H1 (cell line): ENCODE data around the gene IL6ST. TPM values are rescaled to one million over a fixed set of nuclear protein-coding genes. Genes with fewer than 3 reads are reported as not detected.

Source experiments
- CTCF ChIA-PET: fragments of 300-600 bp; sonication (Branson Sonifier 250); formaldehyde crosslinking; loops from one replicate; lab custom pipeline; 2021; ENCODE audit not compliant: partially characterized antibody; lab: Charles Lee
- POLR2A ChIA-PET: fragments of 300-600 bp; sonication (Branson Sonifier 250); formaldehyde crosslinking; loops from one replicate; lab custom pipeline; 2021; ENCODE audit warnings: inconsistent platforms; ENCODE audit not compliant: partially characterized antibody; lab: Charles Lee
- DNase-seq, 2 experiments: peaks; one replicate each; pipeline versions ENCODE4 v3.0.0 to v3.0.0-alpha.2; 2010 to 2022; ENCODE audit warnings: low spot score in 2 of 2, low read depth in 1 of 2, mixed read lengths in 1 of 2
- FAIRE-seq: peaks from 2 replicates; lab custom pipeline; 2011; peaks lifted over from hg19 to GRCh38; lab: Jason Lieb, UNC
- H2AFZ ChIP-seq: 2 replicates; pipeline ENCODE4 v1.8.1; 2012; ENCODE audit warnings: low read length, inconsistent platforms
- H2AK5ac ChIP-seq: 2 replicates; pipeline ENCODE4 v1.6.1; 2013; ENCODE audit warnings: low read depth, low read length
- H2BK120ac ChIP-seq: replicated peaks from 2 replicates; pipeline ENCODE3; 2013; ENCODE audit warnings: low read depth, low read length, inconsistent platforms
- H2BK12ac ChIP-seq: 2 replicates; pipeline ENCODE4 v1.6.1; 2013; ENCODE audit warnings: low read depth, low read length
- H2BK15ac ChIP-seq: 2 replicates; pipeline ENCODE4 v1.6.1; 2013; ENCODE audit warnings: low read length
- H2BK20ac ChIP-seq: 2 replicates; pipeline ENCODE4 v1.6.1; 2013; ENCODE audit warnings: low read length
- H2BK5ac ChIP-seq: 2 replicates; pipeline ENCODE4 v1.6.1; 2013; ENCODE audit warnings: low read depth, low read length
- H3K14ac ChIP-seq: 2 replicates; pipeline ENCODE4 v1.6.1; 2013; ENCODE audit warnings: inconsistent platforms; ENCODE audit not compliant: insufficient read length
- H3K18ac ChIP-seq: 2 replicates; pipeline ENCODE4 v1.6.1; 2013; ENCODE audit warnings: low read length; ENCODE audit errors: extremely low read depth
- H3K23ac ChIP-seq: 2 replicates; pipeline ENCODE4 v1.6.1; 2013; ENCODE audit warnings: inconsistent platforms; ENCODE audit not compliant: insufficient read length
- H3K23me2 ChIP-seq: 2 replicates; pipeline ENCODE4 v1.6.1; 2013; ENCODE audit warnings: low read depth, low read length
- H3K27ac ChIP-seq: 2 replicates; pipeline ENCODE4 v1.6.1; 2011; ENCODE audit warnings: low read depth, low read length, inconsistent platforms
- H3K27me3 ChIP-seq, 4 experiments: replicated peaks in 1 of 4; 1 replicate in 1 of 4; 2 replicates in 3 of 4; pipeline versions ENCODE4 v1.6.1 to v1.8.1; 2011 to 2013; ENCODE audit warnings: low read length in 3 of 4, mild to moderate bottlenecking in 3 of 4, inconsistent platforms in 2 of 4, mixed read lengths in 2 of 4, moderate library complexity in 1 of 4; ENCODE audit not compliant: control insufficient read depth in 3 of 4, insufficient read depth in 3 of 4; ENCODE audit errors: extremely low read depth in 1 of 4
- H3K36me3 ChIP-seq, 4 experiments: 2 replicates each; pipeline versions ENCODE4 v1.6.1 to v1.8.1; 2011 to 2013; ENCODE audit warnings: mild to moderate bottlenecking in 4 of 4, low read length in 3 of 4, moderate library complexity in 2 of 4, control low read depth in 1 of 4, inconsistent platforms in 1 of 4; ENCODE audit not compliant: insufficient read depth in 4 of 4, control insufficient read depth in 2 of 4
- H3K4ac ChIP-seq: replicated peaks from 2 replicates; pipeline ENCODE3; 2013; ENCODE audit warnings: low read length, low read depth, mixed read lengths, inconsistent platforms; ENCODE audit not compliant: insufficient read length
- H3K4me1 ChIP-seq, 4 experiments: replicated peaks in 1 of 4; 1 replicate in 1 of 4; 2 replicates in 3 of 4; pipeline versions ENCODE4 v1.6.1 to v1.8.1; 2011 to 2013; ENCODE audit warnings: low read length in 3 of 4, inconsistent platforms in 2 of 4, mixed read lengths in 1 of 4; ENCODE audit not compliant: insufficient read depth in 4 of 4, control insufficient read depth in 3 of 4
- H3K4me2 ChIP-seq, 2 experiments: 2 replicates each; pipeline versions ENCODE4 v1.6.1 to v1.8.1; 2011 to 2013; ENCODE audit warnings: low read depth in 2 of 2, low read length in 2 of 2, control low read depth in 1 of 2, inconsistent platforms in 1 of 2, mild to moderate bottlenecking in 1 of 2; ENCODE audit not compliant: insufficient read depth in 1 of 2
- H3K4me3 ChIP-seq, 4 experiments: fragments of 200-600, 300-600 bp in 1 of 4; sonication (generic), shearing (Covaris generic), sonication (Bioruptor Twin) in 1 of 4; 2 replicates each; pipeline versions ENCODE4 v1.5.1 to v1.8.1; 2011 to 2016; ENCODE audit warnings: low read length in 4 of 4, low read depth in 3 of 4, control low read depth in 2 of 4, inconsistent platforms in 2 of 4, mild to moderate bottlenecking in 2 of 4, mixed read lengths in 1 of 4, moderate library complexity in 1 of 4; ENCODE audit not compliant: insufficient read depth in 2 of 4; ENCODE audit errors: extremely low read depth in 1 of 4
- H3K56ac ChIP-seq: replicated peaks from 2 replicates; pipeline ENCODE3; 2013; ENCODE audit warnings: low read depth, mild to moderate bottlenecking, mixed read lengths, low read length, inconsistent platforms; ENCODE audit not compliant: insufficient read length
- H3K79me1 ChIP-seq: 2 replicates; pipeline ENCODE4 v1.6.1; 2013; ENCODE audit warnings: low read depth, low read length, control low read depth
- H3K79me2 ChIP-seq, 2 experiments: 2 replicates each; pipeline versions ENCODE4 v1.6.1 to v1.8.1; 2012 to 2013; ENCODE audit warnings: low read length in 2 of 2, mild to moderate bottlenecking in 2 of 2, inconsistent platforms in 1 of 2; ENCODE audit not compliant: insufficient read depth in 2 of 2, control insufficient read depth in 1 of 2
- H3K9ac ChIP-seq, 4 experiments: replicated peaks in 1 of 4; 1 replicate in 1 of 4; 2 replicates in 3 of 4; pipeline versions ENCODE4 v1.6.1 to v1.8.1; 2011 to 2013; ENCODE audit warnings: low read depth in 3 of 4, low read length in 3 of 4, control low read depth in 2 of 4, mild to moderate bottlenecking in 2 of 4, moderate library complexity in 2 of 4, inconsistent platforms in 1 of 4; ENCODE audit errors: extremely low read depth in 1 of 4
- H3K9me3 ChIP-seq, 2 experiments: 2 replicates each; pipeline versions ENCODE4 v1.6.1 to v1.8.1; 2012 to 2013; ENCODE audit warnings: mild to moderate bottlenecking in 2 of 2, moderate library complexity in 2 of 2, control low read depth in 1 of 2, inconsistent platforms in 1 of 2, low read depth in 1 of 2, low read length in 1 of 2, mixed read lengths in 1 of 2; ENCODE audit not compliant: insufficient read depth in 2 of 2
- H4K20me1 ChIP-seq, 2 experiments: replicated peaks in 1 of 2; 2 replicates each; pipeline versions ENCODE3 to v1.8.1; 2011 to 2013; ENCODE audit warnings: inconsistent platforms in 2 of 2, low read length in 2 of 2, mild to moderate bottlenecking in 1 of 2; ENCODE audit not compliant: insufficient read depth in 2 of 2, control insufficient read depth in 1 of 2
- H4K5ac ChIP-seq: 2 replicates; pipeline ENCODE4 v1.6.1; 2013; ENCODE audit warnings: low read length, low read depth, mixed read lengths, inconsistent platforms; ENCODE audit not compliant: insufficient read length
- H4K8ac ChIP-seq: 2 replicates; pipeline ENCODE4 v1.8.0; 2013; ENCODE audit warnings: mild to moderate bottlenecking, moderate library complexity, low read length, inconsistent platforms; ENCODE audit not compliant: insufficient read depth; ENCODE audit errors: extremely low read depth
- H4K91ac ChIP-seq: replicated peaks from 2 replicates; pipeline ENCODE3; 2013; ENCODE audit warnings: low read length, mixed read lengths, inconsistent platforms; ENCODE audit not compliant: insufficient read length
- CBX5 ChIP-seq: fragments of 300-800, 300-1000 bp; sonication (generic); IDR thresholded peaks from 2 replicates; pipeline ENCODE4 v1.7.1; 2016; ENCODE audit warnings: antibody characterized with exemption, low read length, low read depth
- RBBP5 ChIP-seq: IDR thresholded peaks from 2 replicates; pipeline ENCODE4 v1.7.1; 2012; ENCODE audit warnings: low read depth, mild to moderate bottlenecking, inconsistent platforms, low read length, moderate library complexity, borderline replicate concordance
- WGBS, 2 experiments: shearing (Covaris generic) in 1 of 2; methylation state at CpG; one replicate each; pipeline versions ENCODE4 v1.1.6 to v1.1.7; 2013 to 2015; ENCODE audit warnings: low lambda C conversion rate in 2 of 2, mixed read lengths in 2 of 2, inconsistent platforms in 1 of 2, low coverage in 1 of 2, missing lambda C conversion rate in 1 of 2; ENCODE audit not compliant: insufficient replicate concordance in 2 of 2, insufficient coverage in 1 of 2, insufficient read length in 1 of 2; ENCODE audit errors: extremely low coverage in 1 of 2, missing lambda C conversion rate in 1 of 2; 5-methylcytosine and 5-hydroxymethylcytosine counted together
- polyA plus RNA-seq, 7 experiments: library from polyadenylated mRNA; depleted of rRNA in 3 of 7; stranded (reverse) in 5 of 7; unstranded in 2 of 7; fragments of >200 nt in 5 of 7; fragments of 200-250 nt in 2 of 7; gene quantifications; 1 replicate in 5 of 7; 2 replicates in 1 of 7; 4 replicates in 1 of 7; pipeline versions ENCODE4 v1.2.1 to v1.2.3, GENCODE V29; 2011 to 2013; ENCODE audit warnings: missing spikeins in 2 of 7, mixed read lengths in 2 of 7
- total RNA-seq: library from RNA; stranded (reverse); fragmentation: NEBNext Ultra II Directional; extraction: Animal tissue kit (Norgen Biotek cat#: 25700); gene quantifications from 2 replicates; pipeline ENCODE4 v1.2.1, GENCODE V29; 2021

Gene IL6ST
- total and polyA plus RNA-seq, 2 of the 8 experiments (the other 6 are each of a cell fraction or from before 2014, with no cell fraction given), result 1.4 to 11.1 TPM

GRCh38 chr5:55925712-55926111 lies 69.1 kb downstream of the IL6ST start:
- H3K56ac ChIP-seq, result no peak overlapping the region
- H2BK120ac ChIP-seq, result no peak overlapping the region
- H3K23ac ChIP-seq, result no peak overlapping the region
- CTCF ChIA-PET, result no interaction called here
- H3K27me3 ChIP-seq, result no peaks in the 10 kb centered on the region
- no peak overlapping the region for H3K9ac ChIP-seq
- H3K4me1 ChIP-seq, result no peaks in the 10 kb centered on the region; a peak in 1 of 7 replicates
- H3K18ac ChIP-seq, result no peak overlapping the region
- no peak for FAIRE-seq
- H2AK5ac ChIP-seq, result no peak overlapping the region
- no peak overlapping the region for H3K14ac ChIP-seq
- H3K9me3 ChIP-seq, result no peaks in the 10 kb centered on the region
- H2BK12ac ChIP-seq, result no peak overlapping the region
- no peaks in the 10 kb centered on the region for H3K79me2 ChIP-seq
- no peak overlapping the region for H4K8ac ChIP-seq
- no peaks in the 10 kb centered on the region for H4K20me1 ChIP-seq
- POLR2A ChIA-PET, result no interaction called here
- no peak overlapping the region for H3K4ac ChIP-seq
- H2BK15ac ChIP-seq, result no peak overlapping the region
- no peak overlapping the region for H4K5ac ChIP-seq
- H3K36me3 ChIP-seq, result no peaks in the 10 kb centered on the region
- no peak overlapping the region for H2AFZ ChIP-seq
- no peaks in the 10 kb centered on the region for H3K23me2 ChIP-seq
- no peak overlapping the region for H4K91ac ChIP-seq
- H3K4me2 ChIP-seq, result no peak overlapping the region
- H2BK20ac ChIP-seq, result no peak overlapping the region
- H3K4me3 ChIP-seq, result no peak overlapping the region
- no peak overlapping the region for H2BK5ac ChIP-seq
- H3K79me1 ChIP-seq, result no peaks in the 10 kb centered on the region; the same call in 1 of the 2 replicates
- no peak overlapping the region for H3K27ac ChIP-seq
- 92% methylated on average over 5 of the region's 5 CpGs; no CpG with 5 or more reads in 1 of the 2 experiments for WGBS, 2 experiments
- DNase-seq, result no peak
- no peak for TF ChIP-seq CBX5
- TF ChIP-seq RBBP5, result no peak
